SK-MEL-5 (cell line): ENCODE results near the gene MRPS15. TPM values are rescaled to one million over a fixed set of nuclear protein-coding genes. Genes with fewer than 3 reads are reported as not detected.

Experiments used
- DNase-seq: peaks from one replicate; pipeline ENCODE4 v3.0.0-alpha.2; 2016; ENCODE audit warnings: low read depth, low spot score
- in situ Hi-C: cut with HindIII; loops from 2 replicates; pipeline ENCODE4 v1.10.0; 2016; ENCODE audit warnings: low sequenced_read_pairs, high pct_unique_total_duplicates, low pct_unique_long_range_greater_than_20kb
- small RNA-seq, 2 experiments: library from RNA; depleted of rRNA; stranded (forward); fragments of <200 nt; gene quantifications; one replicate each; pipeline ENCODE3, GENCODE V24; 2014
- total RNA-seq: library from RNA; depleted of rRNA; stranded (reverse); fragments of >200 nt; shearing (Covaris generic); gene quantifications from 2 replicates; pipeline ENCODE4 v1.2.3, GENCODE V29; 2014; rRNA removed

The MRPS15 gene
- total RNA-seq, 1 experiment from 2014 or later = 99.6 TPM

DNA sequence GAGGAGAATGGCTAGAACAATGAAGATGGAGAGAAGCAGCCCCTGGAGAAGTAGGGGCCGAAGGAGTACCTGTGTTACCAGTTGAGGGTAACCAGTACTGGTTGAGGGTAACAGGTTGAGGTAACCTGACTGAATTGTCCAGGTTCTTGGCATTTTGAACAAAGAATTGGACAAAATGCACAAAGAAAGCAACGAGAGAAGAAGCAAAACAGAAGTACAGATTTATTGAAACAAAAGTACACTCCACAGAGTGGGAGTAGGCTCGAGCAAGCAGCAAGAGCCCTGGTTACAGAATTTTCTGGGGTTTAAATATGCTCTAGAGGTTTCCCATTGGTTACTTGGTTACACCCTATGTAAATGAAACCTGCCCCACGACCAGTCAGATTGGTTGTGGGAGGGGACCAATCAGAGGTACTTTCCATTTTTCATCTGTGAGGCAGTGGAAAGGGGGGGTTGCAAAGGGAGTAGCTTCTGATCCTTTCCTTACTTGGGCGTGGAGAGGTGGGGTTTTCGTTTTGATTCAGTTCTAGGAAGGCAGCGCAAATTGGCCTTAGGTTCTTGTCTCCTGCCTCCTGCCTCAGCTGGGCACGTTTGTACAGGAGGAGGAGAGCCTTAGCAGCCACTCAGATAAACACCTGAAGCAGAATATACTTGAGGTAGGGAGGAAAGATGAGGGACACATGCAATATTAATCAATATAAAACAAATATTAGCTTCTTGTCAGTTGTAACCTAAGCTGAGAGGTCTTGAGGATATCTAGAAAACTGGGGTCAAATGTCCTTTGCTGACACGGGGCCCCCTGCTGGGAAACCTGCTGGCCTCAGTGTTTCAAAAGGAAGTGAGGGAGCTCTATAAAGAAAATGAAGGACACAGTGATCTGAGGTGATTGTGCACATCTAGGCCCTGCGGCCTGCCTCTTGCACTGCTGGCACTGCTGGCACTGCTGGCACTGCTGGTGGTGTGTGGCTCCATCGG, 52.2 kb downstream of the MRPS15 start:
- in situ Hi-C loops = no loop called here
- DNase-seq = peak; percentile 45

DNA sequence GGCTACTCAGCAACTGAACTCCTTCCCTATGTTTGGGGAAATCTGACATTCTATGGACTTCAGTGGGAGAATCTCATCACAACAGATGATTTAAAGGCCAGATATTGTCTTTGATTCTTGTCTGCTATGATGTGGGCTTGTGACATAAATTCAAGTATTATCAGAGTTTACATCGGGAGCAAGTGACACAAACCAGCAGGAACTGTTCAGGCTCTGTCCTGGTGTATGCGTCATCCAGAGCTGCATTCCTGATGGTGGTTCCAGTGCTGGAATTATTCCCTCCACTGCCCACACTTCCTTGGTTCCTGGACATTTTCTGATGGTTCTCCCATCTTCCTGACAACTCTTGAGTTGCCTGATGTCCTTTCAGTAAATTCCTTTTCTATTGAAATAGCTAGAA, 55.7 kb downstream of the MRPS15 start:
- in situ Hi-C loops = no loop called here
- no peak for DNase-seq

DNA sequence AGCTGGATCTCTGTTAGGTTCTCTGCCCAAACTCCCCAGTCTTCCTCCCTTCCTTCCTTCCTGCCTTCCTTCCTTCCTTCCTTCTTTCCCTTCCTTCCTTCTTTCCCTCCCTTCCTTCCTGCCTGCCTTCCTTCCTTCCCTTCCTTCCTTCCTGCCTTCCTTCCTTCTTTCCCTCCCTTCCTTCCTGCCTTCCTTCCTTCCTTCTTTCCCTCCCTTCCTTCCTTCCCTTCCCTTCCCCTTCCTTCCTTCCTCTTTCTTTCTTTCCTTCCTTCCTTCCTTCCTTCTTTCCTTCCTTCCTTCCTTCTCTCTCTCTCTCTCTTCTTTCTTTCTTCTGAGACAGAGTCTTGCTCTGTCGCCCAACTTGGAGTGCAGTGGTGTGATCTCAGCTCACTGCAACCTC, 57.7 kb downstream of the MRPS15 start:
- in situ Hi-C loops = no loop called here

More for the DNA sequence above, 57.7 kb downstream of the MRPS15 start:
- DNase-seq = no peak

Small RNAs within 50 kb of the gene (small RNA-seq; reads per million reads assigned to genes)
- gene SNORA63C = 0 to 0.04 reads per million in 2 experiments

Other genes starting within 250 kb of the MRPS15 start
- gene THRAP3, start 239.9 kb downstream of the MRPS15 start, total RNA-seq = 63.2 and 65.1 TPM in 2 replicates
- gene SH3D21, start 158.0 kb downstream of the MRPS15 start, total RNA-seq = 0.11 and 0.98 TPM in 2 replicates
- 2.8 and 5.2 TPM in 2 replicates for gene EVA1B, start 140.7 kb downstream of the MRPS15 start, total RNA-seq
- gene STK40, start 78.5 kb downstream of the MRPS15 start, total RNA-seq = 14.5 and 14.6 TPM in 2 replicates
- gene LSM10, start 66.5 kb downstream of the MRPS15 start, total RNA-seq = 5.3 and 6.3 TPM in 2 replicates
- gene OSCP1, start 13.9 kb downstream of the MRPS15 start, total RNA-seq = 3.2 and 5.2 TPM in 2 replicates
- gene CSF3R, start 18.5 kb upstream of the MRPS15 start, total RNA-seq = not detected in 2 replicates